HepG2 (cell line): ENCODE data around the gene MYBL2. TPM values are rescaled to one million over a fixed set of nuclear protein-coding genes. Genes with fewer than 3 reads are reported as not detected.

Experiments used
- AKAP8 ChIP-seq: sonication (generic); formaldehyde crosslinking; IDR thresholded peaks from 2 replicates; pipeline ENCODE4 v1.5.1; 2020; ENCODE audit warnings: mild to moderate bottlenecking, missing genetic modification reagents
- ATF6 ChIP-seq: sonication (generic); formaldehyde crosslinking; conservative IDR thresholded peaks from 2 replicates; pipeline ENCODE4 v1.4.0; 2020; ENCODE audit warnings: missing genetic modification reagents
- GFI1 ChIP-seq: sonication (generic); formaldehyde crosslinking; IDR thresholded peaks from 2 replicates; pipeline ENCODE4 v1.5.0; 2020; ENCODE audit warnings: missing genetic modification reagents, mild to moderate bottlenecking, borderline replicate concordance
- KDM5B ChIP-seq: sonication (generic); formaldehyde crosslinking; IDR thresholded peaks from 2 replicates; pipeline ENCODE4 v1.4.0; 2020; ENCODE audit warnings: missing genetic modification reagents, mild to moderate bottlenecking, borderline replicate concordance
- KLF15 ChIP-seq: sonication (generic); formaldehyde crosslinking; IDR thresholded peaks from 2 replicates; pipeline ENCODE4 v1.8.1; 2023; ENCODE audit warnings: borderline replicate concordance, mild to moderate bottlenecking, inconsistent platforms, missing genetic modification reagents, mixed read lengths
- PRMT3 ChIP-seq: sonication (generic); formaldehyde crosslinking; IDR thresholded peaks from 2 replicates; pipeline ENCODE4 v1.8.1; 2022; ENCODE audit warnings: low read depth, mild to moderate bottlenecking, moderate library complexity, missing genetic modification reagents, borderline replicate concordance
- SMC3 ChIP-seq: IDR thresholded peaks from 2 replicates; pipeline ENCODE4 v1.6.1; 2011; ENCODE audit warnings: low read length, improper control_type of control experiment
- SRF ChIP-seq: IDR thresholded peaks from 2 replicates; pipeline ENCODE4 v1.6.1; 2011; ENCODE audit warnings: mild to moderate bottlenecking, low read depth, low read length, moderate library complexity
- THAP9 ChIP-seq: sonication (generic); formaldehyde crosslinking; IDR thresholded peaks from 2 replicates; pipeline ENCODE4; 2020; ENCODE audit warnings: missing genetic modification reagents, mild to moderate bottlenecking, borderline replicate concordance
- ZNF136 ChIP-seq: sonication (generic); formaldehyde crosslinking; IDR thresholded peaks from 2 replicates; pipeline ENCODE4 v1.8.1; 2022; ENCODE audit warnings: low read depth, mild to moderate bottlenecking, moderate library complexity, missing genetic modification reagents
- ZNF264 ChIP-seq: sonication (generic); formaldehyde crosslinking; IDR thresholded peaks from 2 replicates; pipeline ENCODE4 v1.4.0; 2020; ENCODE audit warnings: missing genetic modification reagents
- ZNF709 ChIP-seq: sonication (generic); formaldehyde crosslinking; IDR thresholded peaks from 2 replicates; pipeline ENCODE4 v1.5.0; 2020; ENCODE audit warnings: mild to moderate bottlenecking, missing genetic modification reagents
- ZNF747 ChIP-seq: sonication (generic); formaldehyde crosslinking; IDR thresholded peaks from 2 replicates; pipeline ENCODE4 v1.8.1; 2023; ENCODE audit warnings: missing genetic modification reagents, mild to moderate bottlenecking, borderline replicate concordance
- polyA plus RNA-seq, 8 experiments: library from polyadenylated mRNA; depleted of rRNA in 3 of 8; stranded (reverse) in 7 of 8; unstranded in 1 of 8; fragments of >200 nt; fragmentation: Illumina TruSeq in 4 of 8; extraction: Trizol in 4 of 8; gene quantifications; 2 replicates each; pipeline versions ENCODE4 v1.2.1 to v1.2.3, GENCODE V29; 2011 to 2016; ENCODE audit warnings: low read depth in 4 of 8, missing spikeins in 1 of 8, mixed read lengths in 1 of 8; ENCODE audit not compliant: insufficient read depth in 1 of 8
- total RNA-seq, 5 experiments: library from RNA; depleted of rRNA; stranded (reverse); fragments of >200 nt; fragmentation: Illumina TruSeq; extraction: Trizol; gene quantifications; 2 replicates each; pipeline ENCODE4 v1.2.3, GENCODE V29; 2016; ENCODE audit warnings: low read depth in 1 of 5
- TF ChIP-seq, protein P1 (sequence below), 2 experiments: sonication (generic) in 1 of 2; formaldehyde crosslinking in 1 of 2; IDR thresholded peaks; 2 replicates each; pipeline versions ENCODE4 v1.4.0 to v1.6.1; 2016 to 2020; ENCODE audit warnings: borderline replicate concordance in 1 of 2, low read depth in 1 of 2, mild to moderate bottlenecking in 1 of 2, missing genetic modification reagents in 1 of 2
- TF ChIP-seq, protein P2 (sequence below): sonication (generic); formaldehyde crosslinking; IDR thresholded peaks from 2 replicates; pipeline ENCODE4 v1.8.0; 2022; ENCODE audit warnings: low read depth, missing genetic modification reagents

Gene MYBL2
- total and polyA plus RNA-seq, 2 of the 13 experiments (the other 11 are each of a cell fraction or from before 2014, with no cell fraction given) = 11.9 to 66.2 TPM

DNA sequence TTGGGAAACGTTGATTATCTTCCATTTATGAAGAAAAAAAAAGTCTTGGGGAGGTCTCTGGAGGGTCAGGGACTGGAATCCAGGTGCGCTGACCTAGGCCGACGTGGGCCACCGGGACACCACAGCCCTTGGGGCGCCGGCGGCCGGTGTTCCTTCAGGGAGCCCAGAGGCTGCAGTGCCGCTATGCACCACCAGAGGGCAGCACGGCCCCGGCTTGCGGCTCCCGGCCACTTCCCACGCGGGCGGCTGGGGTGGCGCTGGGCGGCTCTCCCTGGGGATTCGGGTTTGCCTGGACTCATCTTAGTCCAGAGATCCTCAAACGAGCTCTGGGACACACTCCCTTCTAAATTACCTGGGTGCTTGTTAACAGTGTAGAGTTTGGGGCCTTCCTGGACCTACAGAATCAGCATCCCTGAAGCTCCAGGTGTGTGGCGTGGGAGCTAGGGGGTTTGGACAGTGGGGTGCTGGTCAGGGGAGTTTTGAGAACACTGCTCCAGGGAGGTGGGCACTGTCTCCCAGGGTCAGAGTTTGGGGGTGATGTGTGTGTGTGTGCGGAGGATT, 82.9 kb downstream of the MYBL2 start (continued):
- TF ChIP-seq ATF6 (CRISPR knock-in tag) = no peak
- TF ChIP-seq ZNF136 (CRISPR knock-in tag) = no peak
- no peak for TF ChIP-seq ZNF747
- no peak for TF ChIP-seq SRF
- TF ChIP-seq, protein P1, sequence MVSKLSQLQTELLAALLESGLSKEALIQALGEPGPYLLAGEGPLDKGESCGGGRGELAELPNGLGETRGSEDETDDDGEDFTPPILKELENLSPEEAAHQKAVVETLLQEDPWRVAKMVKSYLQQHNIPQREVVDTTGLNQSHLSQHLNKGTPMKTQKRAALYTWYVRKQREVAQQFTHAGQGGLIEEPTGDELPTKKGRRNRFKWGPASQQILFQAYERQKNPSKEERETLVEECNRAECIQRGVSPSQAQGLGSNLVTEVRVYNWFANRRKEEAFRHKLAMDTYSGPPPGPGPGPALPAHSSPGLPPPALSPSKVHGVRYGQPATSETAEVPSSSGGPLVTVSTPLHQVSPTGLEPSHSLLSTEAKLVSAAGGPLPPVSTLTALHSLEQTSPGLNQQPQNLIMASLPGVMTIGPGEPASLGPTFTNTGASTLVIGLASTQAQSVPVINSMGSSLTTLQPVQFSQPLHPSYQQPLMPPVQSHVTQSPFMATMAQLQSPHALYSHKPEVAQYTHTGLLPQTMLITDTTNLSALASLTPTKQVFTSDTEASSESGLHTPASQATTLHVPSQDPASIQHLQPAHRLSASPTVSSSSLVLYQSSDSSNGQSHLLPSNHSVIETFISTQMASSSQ (IDR thresholded peaks at IDR 0.05; ENCODE audit: low read depth) = no peak
- TF ChIP-seq, protein P1 (CRISPR knock-in tag; IDR thresholded peaks at IDR 0.05; ENCODE audit: borderline replicate concordance) = no peak
- TF ChIP-seq AKAP8 (CRISPR knock-in tag) = no peak
- TF ChIP-seq KDM5B = peak; percentile 71; the same call in 1 of the 2 replicates
- TF ChIP-seq ZNF264 (CRISPR knock-in tag) = no peak
- TF ChIP-seq ZNF709 (CRISPR knock-in tag) = no peak
- TF ChIP-seq, protein P2, sequence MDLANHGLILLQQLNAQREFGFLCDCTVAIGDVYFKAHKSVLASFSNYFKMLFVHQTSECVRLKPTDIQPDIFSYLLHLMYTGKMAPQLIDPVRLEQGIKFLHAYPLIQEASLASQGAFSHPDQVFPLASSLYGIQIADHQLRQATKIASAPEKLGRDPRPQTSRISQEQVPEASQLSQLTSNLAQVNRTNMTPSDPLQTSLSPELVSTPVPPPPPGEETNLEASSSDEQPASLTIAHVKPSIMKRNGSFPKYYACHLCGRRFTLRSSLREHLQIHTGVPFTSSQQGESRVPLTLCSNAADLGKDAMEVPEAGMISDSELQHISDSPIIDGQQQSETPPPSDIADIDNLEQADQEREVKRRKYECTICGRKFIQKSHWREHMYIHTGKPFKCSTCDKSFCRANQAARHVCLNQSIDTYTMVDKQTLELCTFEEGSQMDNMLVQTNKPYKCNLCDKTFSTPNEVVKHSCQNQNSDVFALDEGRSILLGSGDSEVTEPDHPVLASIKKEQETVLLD (CRISPR knock-in tag) = no peak
- peak; percentile 69; the same call in 1 of the 2 replicates for TF ChIP-seq SMC3
- no peak for TF ChIP-seq THAP9 (CRISPR knock-in tag)
- TF ChIP-seq KLF15 (CRISPR knock-in tag) = no peak
- no peak for TF ChIP-seq GFI1 (CRISPR knock-in tag)
- TF ChIP-seq PRMT3 (CRISPR knock-in tag) = no peak
